NCI-H146 treated with DMSO at 0.1 percent for 48 hours (cell line): ENCODE results near the gene CCDC187.
"Not testable (repeated sequence)": the region's sequence is repeated elsewhere in the genome, so short reads cannot be mapped to it uniquely, and the experiment has no call there.

Source experiments
- DNase-seq: peaks from one replicate; lab custom pipeline; 2025; ENCODE audit not compliant: unreplicated experiment; lab: John Stamatoyannopoulos, UW

Gene CCDC187

DNA sequence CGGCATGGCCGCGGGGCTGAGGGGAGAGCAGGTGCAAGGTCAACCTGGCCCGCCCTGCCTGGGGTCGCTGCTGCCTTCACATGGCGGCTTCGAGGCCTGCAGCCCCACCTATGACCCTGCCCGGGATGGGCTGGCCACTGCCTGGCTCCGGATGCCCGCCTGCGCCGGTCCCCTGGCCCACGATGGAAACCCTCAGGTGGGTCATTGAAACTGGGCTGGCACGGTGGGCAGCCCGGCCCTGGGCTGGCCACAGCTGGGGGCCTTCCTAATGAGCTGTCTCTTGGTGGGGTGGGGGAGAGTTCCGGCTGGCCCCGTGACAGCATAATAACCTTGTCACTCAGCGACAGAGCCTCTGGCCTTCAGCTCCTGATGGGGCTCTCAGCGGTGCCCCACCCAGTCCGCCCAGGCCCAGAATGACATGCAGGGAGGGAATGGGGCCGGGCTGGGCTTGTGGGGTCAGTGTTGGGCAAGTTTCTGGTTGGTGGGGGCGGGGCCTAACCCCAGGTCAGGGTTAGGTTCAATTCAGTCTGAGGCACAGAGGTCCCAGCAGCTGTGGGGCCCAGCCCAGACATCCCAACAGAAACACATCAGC lies at the start of gene CCDC187:
TSS of gene CCDC187 (minus strand) at position 270 of the 592 bp plus-strand sequence. CDS start at position 6, 264 bp downstream.
- DNase-seq, result no peak

DNA sequence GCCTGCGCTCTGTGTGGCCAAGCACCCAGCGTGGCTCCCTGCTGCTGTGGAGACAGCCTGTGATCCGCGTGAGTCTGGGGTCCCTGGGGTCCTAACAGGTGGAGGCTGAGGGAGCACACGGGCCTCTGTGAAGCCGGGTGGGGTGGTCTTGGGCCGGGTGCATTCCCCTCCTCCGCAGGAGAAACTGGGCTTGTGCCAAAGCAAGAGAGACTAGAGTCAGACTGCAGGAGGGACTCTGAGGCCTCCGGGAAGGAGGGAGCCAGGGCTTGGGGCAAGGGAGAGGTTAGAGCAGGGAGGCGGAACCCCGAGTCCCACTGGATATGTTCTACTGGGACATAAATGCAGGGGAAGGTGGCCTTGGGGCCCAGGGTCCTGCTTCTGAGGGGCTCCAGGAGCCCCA lies 49.2 kb upstream of the CCDC187 start:
- no peak for DNase-seq

DNA sequence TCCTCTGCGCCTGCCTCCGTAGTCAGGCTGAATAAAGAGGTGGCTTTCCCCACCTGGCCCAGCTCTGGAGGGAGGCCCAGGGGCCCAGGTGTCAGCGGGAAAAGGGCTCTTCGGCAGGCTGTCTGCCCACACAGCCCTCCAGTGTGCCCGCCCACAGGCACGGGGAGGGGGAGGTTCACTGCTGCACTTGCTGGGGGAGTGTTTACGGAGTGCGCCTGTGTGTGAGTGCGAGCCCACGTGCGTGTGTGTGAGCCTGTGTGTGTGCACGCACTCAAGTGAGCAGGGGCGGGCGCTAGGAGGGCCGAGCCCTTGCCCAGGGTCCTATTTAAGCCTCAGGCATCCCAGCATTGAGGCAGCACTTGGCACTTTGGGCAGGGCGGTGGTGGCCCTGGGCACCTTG lies 48.8 kb upstream of the CCDC187 start:
- DNase-seq, result no peak

DNA sequence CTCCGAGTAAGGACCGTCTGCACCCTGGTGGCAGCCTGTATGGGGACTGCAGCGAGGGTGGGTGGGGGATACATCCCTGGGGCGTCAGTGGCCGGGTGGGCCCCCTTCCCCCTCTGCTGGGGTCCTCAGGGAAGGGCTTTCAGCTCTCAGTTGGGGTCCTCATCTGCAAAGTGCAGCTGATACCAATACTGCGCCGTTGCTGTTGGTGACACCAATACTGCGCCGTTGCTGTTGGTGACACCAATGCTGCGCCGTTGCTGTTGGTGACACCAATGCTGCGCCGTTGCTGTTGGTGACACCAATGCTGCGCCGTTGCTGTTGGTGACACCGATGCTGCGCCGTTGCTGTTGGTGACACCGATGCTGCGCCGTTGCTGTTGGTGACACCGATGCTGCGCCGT lies 48.0 kb upstream of the CCDC187 start:
- DNase-seq, result not testable (repeated sequence)

DNA sequence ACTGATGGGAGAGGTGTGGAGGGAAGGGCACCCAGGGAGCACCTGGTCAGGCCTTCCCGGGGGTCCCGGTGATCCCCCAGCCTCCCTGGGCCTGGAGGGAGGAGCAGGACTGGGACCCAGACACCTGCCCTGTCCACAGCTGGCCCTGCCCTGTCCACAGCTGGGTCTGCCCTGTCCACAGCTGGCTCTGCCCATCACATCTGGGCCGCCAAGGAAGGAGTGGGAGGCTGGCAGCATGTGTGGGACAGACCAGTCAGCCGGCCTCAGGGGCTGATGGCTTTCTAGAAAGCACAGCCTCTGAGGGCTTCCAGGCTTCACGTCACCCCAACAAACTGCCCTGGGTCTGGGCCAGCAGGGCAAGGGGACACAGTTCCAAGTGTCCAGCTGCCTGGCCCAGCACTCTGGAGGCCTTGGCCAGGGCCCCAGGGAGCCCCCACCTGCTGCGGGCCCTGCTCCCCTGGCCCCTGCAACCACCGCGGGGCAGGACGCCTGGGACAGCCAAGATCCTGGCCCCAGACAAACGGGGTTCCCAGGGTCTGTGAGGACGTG lies 47.4 kb upstream of the CCDC187 start:
- no peak for DNase-seq

DNA sequence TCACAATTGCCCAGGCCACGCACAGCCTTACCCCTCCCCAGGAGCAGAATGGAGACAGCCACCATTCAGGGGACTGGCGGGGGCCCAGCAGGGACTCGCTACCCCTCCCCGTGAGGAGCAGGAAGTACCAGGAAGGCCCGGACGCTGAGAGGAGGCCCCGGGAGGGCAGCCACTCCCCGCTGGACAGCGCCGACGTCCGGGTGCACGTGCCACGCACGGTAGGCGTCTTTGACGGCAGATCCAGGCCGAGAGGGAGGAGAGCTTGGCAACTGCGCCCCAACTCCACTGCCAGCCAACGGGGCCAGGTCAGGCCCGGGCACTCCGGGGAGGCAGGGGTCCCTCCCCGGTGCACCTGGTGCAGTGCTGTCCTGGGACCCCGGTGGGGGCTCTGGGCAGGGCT lies 45.7 kb upstream of the CCDC187 start:
- no peak for DNase-seq

DNA sequence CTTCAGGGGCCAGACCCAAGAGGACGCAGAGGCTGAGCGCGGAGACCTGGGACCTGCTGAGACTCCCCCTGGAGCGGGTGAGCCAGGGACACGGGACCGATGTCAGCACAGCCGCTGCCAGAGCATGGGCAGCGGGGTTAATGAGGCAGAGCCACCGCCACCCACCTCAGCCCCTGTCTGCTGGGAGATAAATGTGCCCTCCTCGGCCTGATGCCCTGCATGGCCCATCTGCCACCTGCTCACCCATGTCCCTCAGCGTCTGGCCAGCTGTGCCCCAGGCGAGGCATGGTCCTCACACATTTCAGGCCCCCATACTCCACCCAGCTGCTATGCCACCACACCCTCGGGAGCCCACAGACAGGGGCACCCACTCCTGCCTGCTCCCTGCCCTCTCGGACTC lies 44.8 kb upstream of the CCDC187 start:
- DNase-seq, result no peak

DNA sequence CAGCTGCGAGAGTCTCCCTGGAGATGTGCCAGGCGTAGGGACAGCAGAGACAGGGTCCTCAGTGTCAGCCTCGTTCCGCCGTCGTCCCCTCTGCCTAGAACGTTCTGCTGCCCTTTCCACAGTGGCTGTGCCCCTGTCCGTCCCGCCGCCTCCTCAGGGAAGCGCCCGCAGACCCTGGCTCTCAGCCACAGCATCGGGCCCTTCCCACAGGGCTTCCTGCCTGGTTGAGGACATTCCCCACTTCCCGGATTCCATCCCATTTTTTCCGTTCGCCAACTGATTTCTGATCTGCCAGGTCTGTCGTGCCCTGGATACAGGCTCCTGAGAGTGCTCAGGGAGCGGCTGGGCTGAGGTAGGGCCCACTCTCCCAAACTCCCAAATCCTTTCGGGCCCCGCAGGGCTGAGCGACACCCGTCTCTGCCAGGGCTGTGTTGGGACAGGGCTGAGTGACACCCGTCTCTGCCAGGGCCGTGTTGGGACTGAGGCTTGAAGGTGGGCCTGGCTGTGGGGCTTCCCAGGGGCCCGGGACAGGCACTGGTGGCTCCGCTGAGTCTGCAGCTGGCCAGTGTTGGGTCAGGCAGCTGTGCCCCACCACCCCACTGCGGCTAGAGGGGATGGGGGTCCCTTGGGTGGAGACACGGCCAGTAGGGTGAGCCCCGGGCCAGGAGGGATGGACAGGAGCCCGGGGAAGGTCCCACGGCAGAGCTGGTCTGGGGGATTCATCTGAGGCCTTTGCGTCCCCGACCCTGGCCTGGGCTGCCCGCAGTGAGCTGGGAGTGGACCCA lies 43.8 kb upstream of the CCDC187 start:
- no peak for DNase-seq

DNA sequence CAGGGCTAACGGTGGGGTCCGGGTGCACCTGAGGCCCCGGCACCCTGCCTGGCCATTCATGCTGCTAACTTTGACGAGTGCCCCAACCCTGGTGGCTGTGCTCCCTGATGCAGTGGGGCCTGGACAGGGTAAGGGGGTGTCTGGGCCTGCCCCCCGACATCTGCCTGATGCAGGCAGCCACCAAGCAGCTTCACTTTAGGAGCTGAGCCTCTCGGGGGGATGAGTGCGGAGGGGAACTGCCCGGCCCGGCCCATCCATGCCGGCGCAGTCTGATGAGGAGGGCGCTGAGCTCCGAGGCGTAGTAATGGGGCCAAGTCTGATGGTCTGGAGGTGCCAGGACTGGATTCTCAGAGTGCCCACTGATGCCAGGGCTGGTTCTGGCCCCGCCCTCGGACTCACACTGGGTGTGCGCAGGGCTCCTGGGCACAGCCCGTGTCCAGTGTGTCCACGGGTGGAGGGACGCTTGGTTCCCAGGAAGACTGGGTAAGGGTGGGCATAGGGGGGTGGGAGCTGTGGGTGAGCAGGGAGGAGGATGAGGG lies 43.1 kb upstream of the CCDC187 start:
- DNase-seq, result no peak

DNA sequence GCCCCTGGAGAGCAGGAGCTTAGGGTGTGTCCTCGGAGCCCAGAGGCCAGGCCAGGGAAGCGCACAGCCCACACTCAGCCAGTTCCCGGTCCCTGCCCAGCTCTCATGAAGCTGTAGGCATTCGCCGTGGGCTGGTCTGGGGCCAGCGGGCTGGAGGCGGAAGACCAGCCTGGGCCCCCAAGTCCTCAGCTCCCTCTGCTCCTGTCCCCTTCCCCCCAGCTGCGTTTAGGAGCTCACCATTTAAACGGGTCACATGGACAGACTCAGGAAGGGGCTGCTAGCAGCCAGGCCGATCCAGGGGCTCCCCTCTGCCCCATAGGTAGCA lies 42.2 kb upstream of the CCDC187 start:
- no peak for DNase-seq

DNA sequence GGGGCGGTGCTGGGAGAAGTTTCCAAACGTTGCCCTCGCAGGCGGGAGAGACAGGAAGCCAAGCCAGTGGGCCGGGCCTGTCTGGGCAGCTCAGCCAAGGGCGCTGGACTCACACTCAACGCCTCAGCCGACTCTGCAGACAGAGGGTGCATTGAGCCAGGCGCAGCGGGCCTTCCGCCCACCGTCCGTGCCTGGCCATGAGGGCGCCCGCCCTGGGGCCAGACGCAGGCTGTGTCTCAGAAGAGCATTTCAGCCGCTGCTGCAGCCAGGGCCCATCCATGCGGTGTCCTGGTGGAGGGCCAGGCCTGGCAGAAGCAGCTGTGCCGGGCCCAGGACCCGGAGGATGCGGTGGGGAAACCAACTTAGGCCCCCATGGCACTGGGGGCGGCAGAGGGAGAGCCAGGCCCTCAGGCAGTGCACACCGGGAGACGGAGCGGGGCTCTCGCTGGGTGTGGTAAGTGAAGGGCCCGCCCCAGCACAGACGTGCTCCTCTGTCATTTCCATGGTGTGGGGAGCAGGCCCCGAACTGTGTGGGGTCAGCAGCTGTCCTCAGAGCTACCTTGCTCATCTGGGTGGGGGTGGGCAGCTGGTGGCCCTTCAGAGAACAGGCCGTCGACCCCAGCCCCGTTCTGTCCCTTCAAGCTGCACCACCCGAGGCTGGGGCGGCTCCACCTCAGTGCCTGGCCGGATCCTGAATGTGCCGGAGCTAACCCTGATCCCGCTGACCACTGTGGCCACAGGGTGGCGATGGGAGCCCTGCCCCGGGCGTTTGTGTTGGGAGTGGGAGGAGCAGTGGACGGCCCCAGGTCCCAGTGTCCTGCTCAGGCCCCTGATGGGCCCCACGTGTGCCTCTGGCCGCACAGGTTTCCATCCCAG lies 41.6 kb upstream of the CCDC187 start:
- DNase-seq, result no peak

DNA sequence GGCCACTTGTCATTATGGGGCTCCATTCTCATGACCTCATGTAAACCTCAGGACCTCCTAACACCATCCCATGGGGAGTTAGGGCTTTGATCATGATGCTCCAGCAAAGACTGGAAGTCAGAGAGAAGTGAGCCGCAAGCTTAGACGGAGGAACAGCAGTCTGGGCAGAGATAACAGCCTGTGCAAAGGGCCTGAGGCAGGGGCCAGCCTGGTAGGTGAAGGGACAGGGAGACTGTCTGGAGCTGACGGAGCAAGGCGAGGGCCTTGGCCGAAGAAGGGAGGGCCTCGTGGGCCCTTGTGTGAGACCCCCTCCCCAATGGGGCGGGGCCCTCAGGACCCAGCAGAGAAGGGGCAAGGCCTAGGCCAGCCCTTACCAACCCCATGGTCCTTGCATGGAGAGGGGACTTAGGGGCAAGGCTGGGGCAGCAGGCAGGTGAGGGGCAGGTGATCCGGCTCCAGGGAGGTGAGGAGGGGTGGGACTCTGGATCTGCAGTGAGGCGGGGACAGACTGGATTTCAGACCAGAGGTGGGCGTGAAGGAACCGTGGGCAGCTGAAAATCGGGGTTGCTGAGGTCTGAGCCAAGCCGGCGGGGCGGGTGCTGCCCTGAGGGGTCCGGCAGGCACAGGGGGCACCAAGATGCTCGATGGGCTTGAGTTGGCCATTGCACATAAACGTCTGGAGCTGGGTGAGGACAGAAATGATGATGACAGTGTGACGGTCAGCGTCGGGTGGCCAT lies 40.8 kb upstream of the CCDC187 start:
- DNase-seq, result no peak

DNA sequence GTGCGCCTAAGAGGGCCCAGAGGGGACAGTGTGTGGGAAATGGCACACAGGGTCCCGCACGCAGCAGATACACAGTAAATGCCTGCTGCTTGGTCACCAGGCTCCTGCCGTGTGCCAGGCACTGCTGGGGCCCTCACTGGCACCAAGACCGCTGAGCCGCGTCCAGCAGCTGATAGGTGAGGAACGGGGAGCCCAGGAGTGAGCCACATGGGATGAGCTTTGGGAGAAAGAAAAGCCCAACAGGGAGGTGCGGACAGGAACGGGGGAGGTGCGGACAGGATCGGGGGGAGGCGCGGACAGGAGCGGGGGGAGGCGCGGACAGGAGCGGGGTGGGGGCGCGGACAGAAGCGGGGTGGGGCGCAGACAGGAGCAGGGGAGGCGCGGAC lies 40.0 kb upstream of the CCDC187 start:
- DNase-seq, result no peak

DNA sequence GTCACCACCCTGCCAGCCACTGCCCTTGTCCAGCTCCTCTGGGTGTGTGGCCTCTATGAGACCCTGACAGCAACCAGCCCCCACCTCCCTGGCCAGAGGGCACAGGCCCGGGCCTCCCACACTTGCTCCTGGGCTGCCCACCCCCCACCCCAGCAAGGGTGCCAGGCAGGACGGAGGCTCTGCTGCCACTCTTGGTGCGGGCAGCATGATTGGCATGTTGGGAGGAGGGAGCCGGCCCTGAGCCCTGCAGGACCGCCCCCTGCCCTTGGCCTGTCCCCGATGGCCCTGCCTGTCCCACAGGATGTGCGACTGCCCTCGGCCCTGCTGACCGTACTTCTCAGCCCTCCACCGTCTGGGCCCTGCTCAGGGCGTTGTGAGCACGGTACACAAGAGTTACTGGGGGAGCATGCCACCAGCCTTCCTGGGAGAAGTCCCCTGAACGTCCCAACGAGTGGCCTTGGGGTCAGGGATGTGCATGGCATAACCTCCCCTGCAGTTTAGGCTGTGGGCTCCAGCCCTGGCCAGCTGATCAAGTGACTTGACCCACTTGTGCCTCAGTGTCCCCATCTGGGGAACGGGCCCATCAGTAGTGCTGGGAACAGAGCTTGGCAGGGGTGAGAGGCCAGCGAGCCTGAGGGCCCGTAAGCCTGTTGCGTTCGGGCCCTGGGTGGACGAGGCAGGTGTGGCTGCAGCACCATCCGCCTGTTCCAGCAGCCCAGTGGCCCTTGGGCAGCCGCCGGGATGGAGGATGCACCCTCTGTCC lies 39.4 kb upstream of the CCDC187 start:
- DNase-seq, result no peak

DNA sequence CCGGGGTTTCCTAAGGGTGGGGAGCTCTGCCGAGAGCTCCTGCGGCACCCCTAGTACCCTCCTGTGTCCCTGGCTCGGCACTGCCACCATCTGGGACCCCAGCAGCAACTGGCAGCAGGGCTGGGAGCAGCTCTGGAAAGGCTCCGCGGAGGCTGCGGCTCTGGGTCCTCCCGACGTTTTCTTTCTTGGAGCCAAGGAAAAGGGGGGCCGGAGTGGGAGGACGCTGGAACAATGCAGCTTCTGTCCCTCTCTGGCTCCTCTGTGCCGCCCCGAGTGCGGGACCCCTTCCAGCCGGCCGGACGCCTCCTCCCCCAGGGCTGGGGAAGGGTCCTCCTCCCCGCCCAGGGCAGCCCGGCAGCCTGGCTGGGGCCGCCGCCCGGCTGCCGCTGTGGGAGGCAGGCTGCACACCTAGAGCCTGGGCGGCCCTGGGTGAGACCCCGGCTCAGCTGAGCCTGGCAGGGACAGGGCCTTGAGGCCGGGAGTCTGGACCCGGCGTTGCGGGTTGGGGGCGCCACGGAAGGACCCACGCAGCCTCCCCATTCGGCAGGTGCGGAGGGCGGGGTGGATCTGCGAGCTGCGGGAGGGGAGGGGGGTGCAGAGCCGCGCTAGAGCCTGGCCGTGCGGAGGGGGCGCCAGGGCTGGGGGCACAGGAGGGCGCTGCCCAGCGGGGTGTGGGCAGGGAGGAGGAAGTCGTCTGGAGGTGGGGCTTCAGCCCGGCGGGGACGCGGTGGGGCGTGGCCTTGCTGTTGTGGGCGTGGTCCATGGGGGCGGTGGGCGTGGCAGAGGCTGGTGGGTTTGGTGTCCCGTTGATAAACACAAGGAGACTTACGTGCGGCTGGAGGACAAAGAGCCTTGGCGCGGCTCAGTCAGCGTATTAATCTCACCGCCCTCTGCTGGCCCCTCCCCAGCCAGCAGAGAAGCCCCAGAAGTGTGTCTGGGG lies 38.6 kb upstream of the CCDC187 start:
- DNase-seq, result no peak

DNA sequence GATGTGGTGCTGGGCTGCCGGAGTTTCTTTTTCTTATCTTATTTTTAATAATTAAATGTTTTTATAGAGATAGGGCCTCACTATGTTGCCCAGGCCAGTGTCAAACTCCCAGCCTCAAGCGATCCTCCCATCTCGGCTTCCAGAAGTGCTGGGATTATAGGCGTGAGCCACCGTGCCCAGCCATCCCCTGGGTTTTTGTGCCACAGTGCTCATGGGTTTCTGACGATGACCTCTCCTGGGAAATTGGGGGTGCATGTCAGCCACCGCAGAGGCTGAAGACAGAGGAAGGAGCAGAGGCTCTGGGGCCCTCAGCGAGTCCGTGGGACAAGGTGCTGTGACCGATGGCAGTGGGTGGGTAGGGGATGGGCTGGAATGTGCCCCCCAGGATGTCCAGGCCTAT lies 37.9 kb upstream of the CCDC187 start:
- DNase-seq, result no peak

DNA sequence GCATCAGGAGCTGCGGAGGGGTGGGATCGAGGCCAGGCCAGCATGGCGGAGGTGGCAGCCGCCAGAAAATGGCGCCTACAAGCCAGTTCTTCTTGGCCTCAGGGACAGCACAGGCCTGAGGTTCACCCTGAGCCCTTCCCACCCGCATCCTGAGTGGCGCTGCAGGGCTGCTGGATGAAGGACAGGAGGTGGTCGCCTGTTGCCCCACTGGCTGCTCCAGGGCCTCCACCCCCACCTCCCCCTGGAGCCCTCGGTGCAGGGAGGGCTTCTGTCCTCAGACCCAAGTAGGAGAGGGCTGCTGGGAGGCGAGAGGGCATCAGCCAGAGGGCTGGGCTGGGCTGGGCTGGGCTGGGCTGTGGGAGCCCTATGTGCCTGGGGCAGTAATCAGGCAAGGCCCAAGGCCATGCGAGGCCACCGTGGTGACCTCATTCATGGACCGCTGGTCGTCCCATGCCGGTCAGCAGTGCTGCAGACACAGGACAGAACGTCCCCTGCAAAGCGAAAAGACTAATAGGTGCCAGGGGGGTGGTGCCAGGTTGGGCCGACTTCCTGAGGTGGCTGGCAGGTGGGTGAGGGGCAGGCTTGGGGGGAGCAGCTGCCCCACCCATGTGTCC lies 37.3 kb upstream of the CCDC187 start:
- no peak for DNase-seq

DNA sequence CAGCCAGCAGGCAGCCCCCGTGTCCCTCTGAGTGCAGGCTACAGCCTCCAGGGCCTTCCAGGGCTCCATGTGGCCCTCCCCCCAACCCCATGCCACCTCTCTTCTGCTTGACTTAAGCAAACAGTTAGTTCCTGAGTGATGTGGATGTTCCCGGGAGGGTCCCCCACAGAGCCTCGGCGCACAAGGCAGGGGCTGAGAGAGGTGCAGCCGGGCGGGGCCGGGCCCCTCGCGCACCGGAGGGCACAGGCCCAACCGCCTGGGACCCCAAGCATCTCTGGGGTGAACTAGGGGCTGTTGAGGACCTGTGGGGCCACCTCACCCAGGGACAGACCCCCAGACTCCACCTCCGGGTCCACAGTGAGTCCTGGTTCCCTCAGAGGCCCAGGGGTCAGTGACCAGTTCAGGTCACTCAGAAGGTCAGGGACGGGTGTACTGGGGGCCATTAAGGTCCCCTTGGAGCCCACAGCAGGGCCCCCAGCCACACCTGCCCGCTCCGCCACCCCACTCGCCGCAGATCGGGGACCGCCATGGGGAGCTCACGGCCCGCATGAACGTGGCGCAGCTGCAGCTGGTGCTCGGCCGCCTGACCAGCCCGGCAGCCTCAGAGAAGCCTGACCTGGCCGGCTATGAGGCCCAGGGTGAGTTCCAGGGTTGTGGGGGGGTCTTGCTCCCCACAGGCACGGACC lies 36.6 kb upstream of the CCDC187 start:
- DNase-seq, result no peak
